K562 (cell line): ENCODE data around the gene CRX. TPM values are rescaled to one million over a fixed set of nuclear protein-coding genes. Genes with fewer than 3 reads are reported as not detected.

ENCODE experiments used
- ATAC-seq: fragments of 200-7000 bp; cut with Tn5 transposase; 3 replicates; pipeline ENCODE4 v1.9.1; 2020; ENCODE audit warnings: moderate library complexity
- BruUV-seq: library from RNA; stranded (reverse); fragments of 400-500 nt; replicated peaks from 2 replicates; lab custom pipeline; 2021; lab: Mats Ljungman, UMichigan
- CTCF ChIA-PET: fragments of 300-600 bp; formaldehyde crosslinking; extraction: SDS; loops from one replicate; lab custom pipeline; 2021; ENCODE audit warnings: low intra/inter-chr PET ratio; lab: Yijun Ruan, JAX
- POLR2A ChIA-PET: fragments of 300-600, 350-650 bp; sonication (Branson Sonifier 250); formaldehyde crosslinking; extraction: SDS; loops from one replicate; lab custom pipeline; 2021; ENCODE audit warnings: antibody characterized with exemption, inconsistent platforms; lab: Yijun Ruan, JAX
- DNase-seq, 4 experiments: peaks; one replicate each; pipeline versions ENCODE4 v3.0.0 to v3.0.0-alpha.2; 2011 to 2018; ENCODE audit warnings: low spot score in 3 of 4, mixed read lengths in 3 of 4; ENCODE audit errors: extremely low read depth in 1 of 4
- FAIRE-seq: peaks from 2 replicates; lab custom pipeline; 2011; peaks lifted over from hg19 to GRCh38; lab: Jason Lieb, UNC
- H2AFZ ChIP-seq: 2 replicates; pipeline ENCODE4 v1.6.0; 2011; ENCODE audit warnings: low read depth, low read length, control low read depth, inconsistent platforms
- H3K27ac ChIP-seq: fragments of 200-600 bp; 3 replicates; pipeline ENCODE4 v1.8.0; 2011; ENCODE audit warnings: low read depth, mild to moderate bottlenecking, control low read depth, inconsistent platforms, low read length, moderate library complexity, mixed read lengths; ENCODE audit errors: extremely low read depth
- H3K27me3 ChIP-seq, 2 experiments: fragments of 300-600 bp in 1 of 2; 2 replicates in 1 of 2; 3 replicates in 1 of 2; pipeline versions ENCODE4 v1.6.0 to v1.8.0; 2011; ENCODE audit warnings: inconsistent platforms in 2 of 2, low read length in 2 of 2, mild to moderate bottlenecking in 1 of 2, mixed read lengths in 1 of 2, moderate library complexity in 1 of 2; ENCODE audit not compliant: control insufficient read depth in 2 of 2, insufficient read depth in 2 of 2
- H3K36me3 ChIP-seq: fragments of 300-600 bp; 3 replicates; pipeline ENCODE4 v1.8.0; 2011; ENCODE audit warnings: mild to moderate bottlenecking, low read length, inconsistent platforms; ENCODE audit not compliant: control insufficient read depth, insufficient read depth
- H3K4me1 ChIP-seq, 2 experiments: fragments of 200-600 bp in 1 of 2; replicated peaks in 1 of 2; 2 replicates in 1 of 2; 3 replicates in 1 of 2; pipeline versions ENCODE4 v1.5.1 to v1.8.0; 2011; ENCODE audit warnings: inconsistent platforms in 2 of 2, low read length in 2 of 2, mild to moderate bottlenecking in 1 of 2, mixed read lengths in 1 of 2, moderate library complexity in 1 of 2; ENCODE audit not compliant: control insufficient read depth in 2 of 2, insufficient read depth in 2 of 2
- H3K4me2 ChIP-seq: 2 replicates; pipeline ENCODE4 v1.6.1; 2011; ENCODE audit warnings: low read length, control low read depth, inconsistent platforms, mixed read lengths; ENCODE audit not compliant: insufficient read depth
- H3K4me3 ChIP-seq: fragments of 200-600 bp; sonication (generic), shearing (Covaris generic); 2 replicates; pipeline ENCODE4 v1.5.1; 2016; ENCODE audit warnings: control low read depth, inconsistent platforms
- H3K79me2 ChIP-seq: fragments of 200-600 bp; 3 replicates; pipeline ENCODE4 v1.8.0; 2011; ENCODE audit warnings: low read length, inconsistent platforms; ENCODE audit not compliant: control insufficient read depth, insufficient read depth
- H3K9ac ChIP-seq, 2 experiments: 2 replicates each; pipeline versions ENCODE4 v1.6.0 to v1.6.1; 2011; ENCODE audit warnings: low read depth in 2 of 2, low read length in 2 of 2, control low read depth in 1 of 2, inconsistent platforms in 1 of 2, mild to moderate bottlenecking in 1 of 2, mixed read lengths in 1 of 2; ENCODE audit not compliant: insufficient read depth in 1 of 2
- H3K9me1 ChIP-seq: one replicate; pipeline ENCODE4 v1.6.0; 2011; ENCODE audit warnings: inconsistent platforms, mild to moderate bottlenecking, low read length, moderate library complexity; ENCODE audit not compliant: control insufficient read depth, insufficient read depth
- H3K9me3 ChIP-seq: replicated peaks from 2 replicates; pipeline ENCODE4 v1.5.1; 2011; ENCODE audit warnings: low read depth, low read length, inconsistent platforms; ENCODE audit not compliant: control insufficient read depth, insufficient read depth
- H4K20me1 ChIP-seq: replicated peaks from 2 replicates; pipeline ENCODE4 v1.6.1; 2011; ENCODE audit warnings: low read length, inconsistent platforms, mixed read lengths; ENCODE audit not compliant: control insufficient read depth, insufficient read depth
- ARID1B ChIP-seq: fragments of 450-650 bp; IDR thresholded peaks from 2 replicates; pipeline ENCODE4 v1.6.1; 2016; ENCODE audit warnings: antibody characterized with exemption, mild to moderate bottlenecking, inconsistent platforms
- BHLHE40 ChIP-seq: IDR thresholded peaks from 2 replicates; pipeline ENCODE4 v1.6.1; 2011; ENCODE audit warnings: low read length, improper control_type of control experiment
- BRCA1 ChIP-seq, 2 experiments: fragments of 450-650 bp in 1 of 2; sonication (generic) in 1 of 2; formaldehyde crosslinking in 1 of 2; IDR thresholded peaks; 2 replicates each; pipeline versions ENCODE4 v1.5.0 to v1.6.1; 2017 to 2020; ENCODE audit warnings: mild to moderate bottlenecking in 1 of 2, missing genetic modification reagents in 1 of 2
- CTCF ChIP-seq, 3 experiments: IDR thresholded peaks in 2 of 3; conservative IDR thresholded peaks in 1 of 3; 2 replicates each; pipeline ENCODE4 v1.5.1; 2011 to 2012; ENCODE audit warnings: low read length in 3 of 3, mild to moderate bottlenecking in 3 of 3, control low read depth in 2 of 3, improper control_type of control experiment in 1 of 3, inconsistent platforms in 1 of 3, low read depth in 1 of 3, mixed read lengths in 1 of 3, moderate library complexity in 1 of 3; ENCODE audit not compliant: insufficient read depth in 2 of 3
- CTCFL ChIP-seq: IDR thresholded peaks from 2 replicates; pipeline ENCODE4 v1.6.1; 2011; ENCODE audit warnings: borderline replicate concordance, low read depth, mild to moderate bottlenecking, moderate library complexity, low read length; ENCODE audit not compliant: insufficient read depth, poor library complexity, severe bottlenecking
- HNRNPLL ChIP-seq: fragments of 200-400 bp; formaldehyde crosslinking; IDR thresholded peaks from 2 replicates; pipeline ENCODE4 v1.6.1; 2017; ENCODE audit warnings: low read length, low read depth, mild to moderate bottlenecking; ENCODE audit not compliant: poor library complexity, severe bottlenecking
- SMC3 ChIP-seq: conservative IDR thresholded peaks from 2 replicates; pipeline ENCODE4 v1.6.1; 2011; ENCODE audit warnings: low read depth, low read length, improper control_type of control experiment; ENCODE audit not compliant: insufficient read depth
- TCF3 ChIP-seq: sonication (generic); formaldehyde crosslinking; IDR thresholded peaks from 2 replicates; pipeline ENCODE4 v1.4.0; 2020; ENCODE audit warnings: mild to moderate bottlenecking, missing genetic modification reagents
- TEAD2 ChIP-seq: fragments of 450-650 bp; IDR thresholded peaks from 2 replicates; pipeline ENCODE4 v1.6.1; 2016; ENCODE audit warnings: missing genetic modification characterization, control low read depth, missing compliant biosample characterization
- TFAP4 ChIP-seq: sonication (generic); formaldehyde crosslinking; IDR thresholded peaks from 2 replicates; pipeline ENCODE4 v1.8.0; 2022; ENCODE audit warnings: missing genetic modification reagents, mild to moderate bottlenecking, moderate library complexity, borderline replicate concordance
- U2AF1 ChIP-seq: fragments of 200-400 bp; formaldehyde crosslinking; optimal IDR thresholded peaks from 2 replicates; pipeline ENCODE3; 2017; ENCODE audit warnings: mild to moderate bottlenecking, low read depth, low read length, moderate library complexity
- XRCC5 ChIP-seq: fragments of 200-400 bp; formaldehyde crosslinking; IDR thresholded peaks from 2 replicates; pipeline ENCODE4 v1.6.1; 2017; ENCODE audit warnings: low read depth, mild to moderate bottlenecking, low read length
- YY1 ChIP-seq, 3 experiments: IDR thresholded peaks; 2 replicates each; pipeline ENCODE4 v1.6.1; 2011; ENCODE audit warnings: low read length in 2 of 3, mild to moderate bottlenecking in 2 of 3, moderate library complexity in 2 of 3, borderline replicate concordance in 1 of 3, control low read depth in 1 of 3, low read depth in 1 of 3; ENCODE audit not compliant: insufficient read depth in 3 of 3, insufficient replicate concordance in 2 of 3, control insufficient read depth in 1 of 3, insufficient read length in 1 of 3; ENCODE audit errors: extremely low read depth in 1 of 3
- WGBS: fragments of 100-300 bp; shearing (Covaris generic); methylation state at CpG from one replicate; pipeline ENCODE4 v1.1.6; 2016; ENCODE audit warnings: low coverage, mixed read lengths; ENCODE audit not compliant: insufficient coverage; ENCODE audit errors: missing lambda C conversion rate; 5-methylcytosine and 5-hydroxymethylcytosine counted together
- in situ Hi-C: fragments of 300-500 bp; cut with MboI; formaldehyde crosslinking; loops from 4 replicates; pipeline ENCODE4 v1.15.0; 2018; ENCODE audit warnings: inconsistent platforms, mixed read lengths
- intact Hi-C: fragments of 100-400 bp; cut with micrococcal nuclease; formaldehyde crosslinking; loops from 2 replicates; pipeline ENCODE4 v1.14.2; 2022
- polyA plus RNA-seq, 8 experiments: library from polyadenylated mRNA; depleted of rRNA in 4 of 8; stranded (reverse) in 5 of 8; unstranded in 3 of 8; fragments of >200 nt; fragmentation: Nextera tagmentation in 2 of 8; fragmentation: Illumina TruSeq in 1 of 8; extraction: Ambion mirVana in 2 of 8; extraction: Trizol in 1 of 8; gene quantifications; 2 replicates each; pipeline versions ENCODE4 v1.2.1 to v1.2.3, GENCODE V29; 2011 to 2014; ENCODE audit warnings: inconsistent platforms in 1 of 8, missing spikeins in 1 of 8
- total RNA-seq, 7 experiments: library from RNA; depleted of rRNA in 6 of 7; stranded (reverse); fragments of >200 nt in 6 of 7; fragmentation: Illumina TruSeq in 2 of 7; extraction: Trizol in 2 of 7; gene quantifications; 2 replicates each; pipeline versions ENCODE4 v1.2.1 to v1.2.3, GENCODE V29; 2011 to 2021; ENCODE audit warnings: low replicate concordance in 1 of 7

CRX gene
- total and polyA plus RNA-seq, 9 of the 15 experiments (the other 6 are each of a cell fraction or from before 2014, with no cell fraction given), result 0.01 TPM; not detected in 8

- Histone ChIP-seq H3K27me3 (no peaks in the 10 kb centered on the region; a peak in 1 of 5 replicates), H3K4me2 (no peak overlapping the region; the same call in 1 of the 2 replicates), H3K9ac (peak overlapping the region in 1 of 2 experiments; percentile 31; a peak in 1 of 4 replicates), H3K4me1 (peaks cover 0 to 6% of the 10 kb centered on the region in 2 experiments; a peak in 3 of 5 replicates), H3K27ac (no peak overlapping the region), H4K20me1 (no peaks in the 10 kb centered on the region), H2AFZ (peak overlapping the region; percentile 66), H3K4me3 (no peak overlapping the region), H3K9me1 (no peaks in the 10 kb centered on the region), H3K79me2 (no peaks in the 10 kb centered on the region), H3K36me3 (no peaks in the 10 kb centered on the region), H3K9me3 (no peaks in the 10 kb centered on the region; the same call in 1 of the 2 replicates)
- DNase-seq (peak; percentile 89 to 93 (median 90)), FAIRE-seq (peak; percentile 92), ATAC-seq (peak; percentile 100)
- in situ Hi-C loops (no loop called here), intact Hi-C loops (loop anchor here (1.0 kb wide), 1 partner anchor 50 kb away; no protein-coding TSS in a partner anchor)
- 6% methylated on average over 14 of the region's 14 CpGs for WGBS
- no TSS peak for BruUV-seq
- ChIA-PET POLR2A (no interaction called here), CTCF (interaction anchor here (0.6 to 1.7 kb wide), 5 partner anchors 31 to 414 kb away, joined by 3 to 15 read pairs (median 4); partner anchors contain the start of gene EHD2)
- peak; percentile 61 for TF ChIP-seq CTCFL
- peak; percentile 40; the same call in 1 of the 2 replicates for TF ChIP-seq TFAP4
- peak; percentile 42; the same call in 1 of the 2 replicates for TF ChIP-seq BHLHE40
- no peak for TF ChIP-seq TEAD2 (tag)
- TF ChIP-seq XRCC5, result peak; percentile 79; the same call in 1 of the 2 replicates
- TF ChIP-seq CTCF (IDR thresholded peaks at IDR 0.05 in 2 of 3, conservative IDR thresholded peaks at IDR 0.05 in 1 of 3; ENCODE audit: insufficient read depth in 2 of 3, low read depth in 1 of 3, low read length in 3 of 3), result peak; percentile 94 to 99 (median 98)
- TF ChIP-seq SMC3, result peak; percentile 83
- TF ChIP-seq TCF3 (CRISPR knock-in tag), result peak; percentile 18; the same call in 1 of the 2 replicates
- no peak for TF ChIP-seq BRCA1 (IDR thresholded peaks at IDR 0.05)
- TF ChIP-seq BRCA1 (CRISPR knock-in tag; IDR thresholded peaks at IDR 0.05), result no peak
- peak; percentile 10; the same call in 1 of the 2 replicates for TF ChIP-seq ARID1B
- no peak for TF ChIP-seq HNRNPLL
- TF ChIP-seq U2AF1, result no peak
- peak in 1 of 3 experiments; percentile 36 for TF ChIP-seq YY1 (IDR thresholded peaks at IDR 0.05; ENCODE audit: borderline replicate concordance in 1 of 3, control insufficient read depth in 1 of 3, extremely low read depth in 1 of 3, insufficient read depth in 3 of 3, insufficient read length in 1 of 3, insufficient replicate concordance in 2 of 3, low read depth in 1 of 3, low read length in 2 of 3)
These were observed 41.8 kb downstream of the CRX start for GRCh38 chr19:47863514-47863936.
